Tibial artery (tissue), 4 donors: ENCODE measurements around the gene LRIT1.

Experiments
- DNase-seq, 2 donors: peaks; one replicate each; pipeline ENCODE4 v3.0.0-alpha.2; 2019
- H3K27ac ChIP-seq, 2 donors: fragments of 200-600 bp; sonication (generic) in 1 of 2; 1 replicate in 1 of 2; 2 replicates in 1 of 2; pipeline ENCODE4 v1.5.1; 2018 to 2019; ENCODE audit warnings: mild to moderate bottlenecking in 1 of 2
- H3K27me3 ChIP-seq, 2 donors: fragments of 200-600 bp; sonication (generic) in 1 of 2; one replicate each; pipeline versions ENCODE4 v1.5.1 to v1.6.0; 2016 to 2019
- H3K36me3 ChIP-seq, 3 donors: fragments of 200-600 bp; sonication (generic) in 2 of 3; one replicate each; pipeline ENCODE4 v1.5.1; 2016 to 2019; ENCODE audit warnings: mild to moderate bottlenecking in 2 of 3
- H3K4me1 ChIP-seq, 4 donors: fragments of 200-600 bp; sonication (generic) in 2 of 4; 1 replicate in 3 of 4; 2 replicates in 1 of 4; pipeline ENCODE4 v1.5.1; 2016 to 2019
- H3K4me3 ChIP-seq, 2 donors: fragments of 200-600 bp; sonication (generic) in 1 of 2; 1 replicate in 1 of 2; 2 replicates in 1 of 2; pipeline ENCODE4 v1.5.1; 2018 to 2019; ENCODE audit warnings: mild to moderate bottlenecking in 2 of 2
- H3K9me3 ChIP-seq, 3 donors: fragments of 200-600 bp; sonication (generic) in 1 of 3; one replicate each; pipeline ENCODE4 v1.5.1; 2016 to 2019
- CTCF ChIP-seq, 2 experiments: fragments of 200-600 bp in 1 of 2; fragments of 450-650 bp in 1 of 2; IDR thresholded peaks; one replicate each; pipeline ENCODE4 v1.5.1; 2017 to 2019; ENCODE audit warnings: antibody characterized with exemption in 2 of 2, mild to moderate bottlenecking in 1 of 2, moderate library complexity in 1 of 2
- intact Hi-C: fragments of 100-400 bp; cut with DNase I; formaldehyde crosslinking; loops from one replicate; pipeline ENCODE4 v1.15.0; 2023; ENCODE audit warnings: low total_unique reads

Gene LRIT1

GRCh38 chr10:84244651-84245270 lies 3.4 kb upstream of the LRIT1 start, which contains the start of gene RGR:
Gene RGR (plus strand): TSS chr10:84245053. CDS start chr10:84245091, 38 bp downstream.
- Histone ChIP-seq H3K4me1 (no peaks in the 10 kb centered on the region), H3K36me3 (no peaks in the 10 kb centered on the region), H3K27ac (no peak within 1 kb of the TSS), H3K9me3 (no peaks in the 10 kb centered on the region), H3K4me3 (no peak within 1 kb of the TSS), H3K27me3 (peaks cover 0 to 6% of the 10 kb centered on the region in 2 donors)
- intact Hi-C loops: no loop called here
- peak in 1 of 2 donors; percentile 34 for DNase-seq
- TF ChIP-seq CTCF (IDR thresholded peaks at IDR 0.05): no peak

- Histone ChIP-seq H3K36me3 (no peaks in the 10 kb centered on the region), H3K27me3 (peaks cover 0 to 6% of the 10 kb centered on the region in 2 donors), H3K27ac (no peak overlapping the region), H3K4me1 (no peaks in the 10 kb centered on the region), H3K9me3 (no peaks in the 10 kb centered on the region), H3K4me3 (no peak overlapping the region)
- intact Hi-C loops: no loop called here
- TF ChIP-seq CTCF (IDR thresholded peaks at IDR 0.05): no peak
- DNase-seq: no peak
Observed at GRCh38 chr10:84243759-84244158, 2.4 kb upstream of the LRIT1 start.

GRCh38 chr10:84238909-84239308 lies 2.4 kb downstream of the LRIT1 start:
- Histone ChIP-seq H3K36me3 (no peaks in the 10 kb centered on the region), H3K4me3 (no peak overlapping the region), H3K4me1 (no peaks in the 10 kb centered on the region), H3K9me3 (no peaks in the 10 kb centered on the region), H3K27me3 (peaks cover 0 to 21% of the 10 kb centered on the region in 2 donors), H3K27ac (no peak overlapping the region)
- intact Hi-C loops: no loop called here
- no peak for DNase-seq
- TF ChIP-seq CTCF (IDR thresholded peaks at IDR 0.05): no peak

GRCh38 chr10:84237199-84238051 lies 3.9 kb downstream of the LRIT1 start:
- Histone ChIP-seq H3K27me3 (peaks cover 0 to 21% of the 10 kb centered on the region in 2 donors), H3K9me3 (no peaks in the 10 kb centered on the region), H3K4me3 (no peak overlapping the region), H3K27ac (no peak overlapping the region), H3K36me3 (no peaks in the 10 kb centered on the region), H3K4me1 (no peaks in the 10 kb centered on the region)
- no peak for TF ChIP-seq CTCF (IDR thresholded peaks at IDR 0.05)
- intact Hi-C loops: no loop called here
- no peak for DNase-seq

GRCh38 chr10:84236807-84237198 lies 4.5 kb downstream of the LRIT1 start:
- H3K27ac ChIP-seq: no peak overlapping the region
- no peaks in the 10 kb centered on the region for H3K9me3 ChIP-seq
- no peaks in the 10 kb centered on the region for H3K36me3 ChIP-seq
- no peak for TF ChIP-seq CTCF (IDR thresholded peaks at IDR 0.05)
- H3K27me3 ChIP-seq: peaks cover 0 to 21% of the 10 kb centered on the region in 2 donors
- H3K4me1 ChIP-seq: no peaks in the 10 kb centered on the region
- no peak overlapping the region for H3K4me3 ChIP-seq
- intact Hi-C loops: no loop called here
- DNase-seq: no peak
